A549 (cell line): ENCODE data around the gene KRT6C. TPM values are rescaled to one million over a fixed set of nuclear protein-coding genes. Genes with fewer than 3 reads are reported as not detected.

Source experiments
- ATAC-seq, 2 experiments: fragments of 200-7000 bp in 1 of 2; fragments of >200 bp in 1 of 2; cut with Nextera tagmentation in 1 of 2; cut with Tn5 transposase in 1 of 2; 3 replicates each; pipeline versions ENCODE4 v1.8.0 to v1.9.1; 2018 to 2020; ENCODE audit warnings: mild to moderate bottlenecking in 1 of 2, moderate library complexity in 1 of 2
- CTCF ChIA-PET: fragments of 300-600 bp; sonication (Branson Sonifier 250); formaldehyde crosslinking; extraction: SDS; loops from one replicate; lab custom pipeline; 2021; ENCODE audit warnings: antibody characterized with exemption, inconsistent platforms; lab: Yijun Ruan, JAX
- POLR2A ChIA-PET: fragments of 350-600 bp; formaldehyde crosslinking; extraction: SDS; loops from one replicate; lab custom pipeline; 2021; ENCODE audit warnings: antibody characterized with exemption, inconsistent platforms; lab: Yijun Ruan, JAX
- DNase-seq, 2 experiments: peaks; one replicate each; pipeline versions ENCODE4 v3.0.0 to v3.0.0-alpha.2; 2011 to 2016; ENCODE audit warnings: low read depth in 1 of 2, low spot score in 1 of 2
- FAIRE-seq: peaks from 2 replicates; lab custom pipeline; 2011; peaks lifted over from hg19 to GRCh38; lab: Jason Lieb, UNC
- H3K27ac ChIP-seq, 2 experiments: fragments of >200 bp; sonication (Bioruptor Twin); formaldehyde crosslinking; 3 replicates each; pipeline ENCODE4 v1.5.1; 2016 to 2017
- H3K4me1 ChIP-seq: fragments of >200 bp; sonication (Bioruptor Twin); formaldehyde crosslinking; 3 replicates; pipeline ENCODE4 v1.6.1; 2016
- H3K4me2 ChIP-seq: fragments of >200 bp; sonication (Bioruptor Twin); formaldehyde crosslinking; 3 replicates; pipeline ENCODE4 v1.6.1; 2016
- H3K4me3 ChIP-seq: fragments of >200 bp; sonication (Bioruptor Twin); formaldehyde crosslinking; 3 replicates; pipeline ENCODE4 v1.5.1; 2016
- H3K9me3 ChIP-seq: fragments of >200 bp; sonication (Bioruptor Twin); formaldehyde crosslinking; 3 replicates; pipeline ENCODE4 v1.6.1; 2016
- CBX8 ChIP-seq: fragments of 200-600 bp; sonication (generic); IDR thresholded peaks from 2 replicates; pipeline ENCODE4 v1.6.1; 2016
- CHD4 ChIP-seq: fragments of 200-600 bp; sonication (generic); IDR thresholded peaks from 2 replicates; pipeline ENCODE4 v1.6.1; 2016; ENCODE audit warnings: antibody characterized with exemption, mild to moderate bottlenecking, borderline replicate concordance
- EHMT2 ChIP-seq: fragments of 200-600 bp; sonication (generic); IDR thresholded peaks from 2 replicates; pipeline ENCODE4 v1.6.1; 2016; ENCODE audit warnings: antibody characterized with exemption, low read depth, mild to moderate bottlenecking, moderate library complexity
- ESRRA ChIP-seq: fragments of 150-350 bp; IDR thresholded peaks from 2 replicates; pipeline ENCODE4 v1.6.1; 2014; ENCODE audit warnings: mild to moderate bottlenecking, low read length, borderline replicate concordance
- FOXS1 ChIP-seq: fragments of 250-450 bp; sonication (Bioruptor Pico); IDR thresholded peaks from 2 replicates; pipeline ENCODE4 v1.5.0; 2020; ENCODE audit warnings: mild to moderate bottlenecking, moderate library complexity
- HOXB5 ChIP-seq: fragments of 250-450 bp; sonication (Bioruptor Pico); IDR thresholded peaks from 2 replicates; pipeline ENCODE4 v1.5.0; 2020; ENCODE audit warnings: mild to moderate bottlenecking, moderate library complexity
- KDM1A ChIP-seq: fragments of 200-600 bp; sonication (generic); IDR thresholded peaks from 2 replicates; pipeline ENCODE4 v1.6.1; 2016; ENCODE audit warnings: low read depth, mild to moderate bottlenecking
- NFE2L2 ChIP-seq: fragments of 150-350 bp; conservative IDR thresholded peaks from 2 replicates; pipeline ENCODE4 v1.6.1; 2014; ENCODE audit warnings: low read length
- NPAS2 ChIP-seq: fragments of 250-450 bp; sonication (Bioruptor Pico); IDR thresholded peaks from 2 replicates; pipeline ENCODE4 v1.8.0; 2022; ENCODE audit warnings: mild to moderate bottlenecking, moderate library complexity, borderline replicate concordance
- NR3C1 ChIP-seq: fragments of >200 bp; sonication (Bioruptor Twin); formaldehyde crosslinking; IDR thresholded peaks from 3 replicates; pipeline ENCODE4 v1.6.1; 2017
- POLR2AphosphoS2 ChIP-seq: conservative IDR thresholded peaks from 2 replicates; pipeline ENCODE4 v1.6.1; 2012; ENCODE audit warnings: low read length, improper control_type of control experiment, inconsistent platforms
- RAD21 ChIP-seq, 2 experiments: fragments of >200 bp in 1 of 2; sonication (Bioruptor Twin) in 1 of 2; formaldehyde crosslinking in 1 of 2; IDR thresholded peaks in 1 of 2; conservative IDR thresholded peaks in 1 of 2; 2 replicates in 1 of 2; 3 replicates in 1 of 2; pipeline ENCODE4 v1.6.1; 2012 to 2018; ENCODE audit warnings: inconsistent platforms in 1 of 2
- RCOR1 ChIP-seq: fragments of 150-350 bp; IDR thresholded peaks from 2 replicates; pipeline ENCODE4 v1.6.1; 2014; ENCODE audit warnings: antibody characterized with exemption, low read length, low read depth
- TFCP2L1 ChIP-seq: fragments of 250-450 bp; sonication (Bioruptor Pico); IDR thresholded peaks from 2 replicates; pipeline ENCODE4 v1.5.0; 2021; ENCODE audit warnings: mild to moderate bottlenecking
- WGBS: methylation state at CpG from one replicate; pipeline ENCODE4 v1.1.6; 2017; ENCODE audit errors: missing lambda C conversion rate; 5-methylcytosine and 5-hydroxymethylcytosine counted together
- polyA plus RNA-seq, 4 experiments: library from polyadenylated mRNA; depleted of rRNA in 3 of 4; stranded (reverse); fragments of >200 nt; fragmentation: RNase III in 1 of 4; extraction: RNeasy Plus Mini Kit Qiagen cat#74134 plus additional on column Dnase treatment in 1 of 4; gene quantifications; 2 replicates in 3 of 4; 3 replicates in 1 of 4; pipeline ENCODE4 v1.2.3, GENCODE V29; 2011 to 2017
- TF ChIP-seq, protein P1 (sequence below): fragments of 250-450 bp; sonication (Bioruptor Pico); IDR thresholded peaks from 2 replicates; pipeline ENCODE4 v1.5.0; 2021; ENCODE audit warnings: mild to moderate bottlenecking, moderate library complexity, borderline replicate concordance
- TF ChIP-seq, protein P2 (sequence below): IDR thresholded peaks from 2 replicates; pipeline ENCODE4 v1.6.1; 2012
- TF ChIP-seq, protein P3 (sequence below): fragments of >200 bp; sonication (Bioruptor Twin); formaldehyde crosslinking; IDR thresholded peaks from 2 replicates; pipeline ENCODE4 v1.6.1; 2016
- TF ChIP-seq, protein P4 (sequence below): fragments of >200 bp; sonication (Bioruptor Twin); formaldehyde crosslinking; IDR thresholded peaks from 3 replicates; pipeline ENCODE4 v1.5.1; 2016
- TF ChIP-seq, protein P5 (sequence below): fragments of 200-600 bp; sonication (generic); IDR thresholded peaks from 2 replicates; pipeline ENCODE4 v1.6.1; 2016; ENCODE audit warnings: antibody characterized with exemption, mild to moderate bottlenecking, moderate library complexity

Gene KRT6C
- polyA plus RNA-seq, 2 of the 4 experiments (the other 2 are of a cell fraction) = not detected

DNA sequence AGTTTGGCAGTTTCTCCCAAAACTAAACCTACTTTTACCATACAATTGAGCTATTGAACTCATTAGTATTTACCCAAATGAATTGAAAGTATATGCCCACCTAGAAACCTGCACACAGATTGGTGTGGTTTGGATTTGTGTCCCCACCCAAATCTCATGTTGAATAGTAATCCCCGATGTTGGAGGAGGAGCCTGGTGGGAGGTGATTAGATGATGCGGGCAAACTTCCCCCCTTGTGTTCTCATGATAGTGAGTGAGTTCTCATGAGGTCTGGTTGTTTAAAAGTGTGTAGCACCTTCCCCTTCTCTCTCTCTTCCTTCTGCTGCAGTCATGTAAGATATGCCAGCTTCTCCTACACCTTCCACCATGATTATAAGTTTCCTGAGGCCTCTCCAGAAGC lies 4.0 kb upstream of the KRT6C start (continued):
- TF ChIP-seq, protein P1, sequence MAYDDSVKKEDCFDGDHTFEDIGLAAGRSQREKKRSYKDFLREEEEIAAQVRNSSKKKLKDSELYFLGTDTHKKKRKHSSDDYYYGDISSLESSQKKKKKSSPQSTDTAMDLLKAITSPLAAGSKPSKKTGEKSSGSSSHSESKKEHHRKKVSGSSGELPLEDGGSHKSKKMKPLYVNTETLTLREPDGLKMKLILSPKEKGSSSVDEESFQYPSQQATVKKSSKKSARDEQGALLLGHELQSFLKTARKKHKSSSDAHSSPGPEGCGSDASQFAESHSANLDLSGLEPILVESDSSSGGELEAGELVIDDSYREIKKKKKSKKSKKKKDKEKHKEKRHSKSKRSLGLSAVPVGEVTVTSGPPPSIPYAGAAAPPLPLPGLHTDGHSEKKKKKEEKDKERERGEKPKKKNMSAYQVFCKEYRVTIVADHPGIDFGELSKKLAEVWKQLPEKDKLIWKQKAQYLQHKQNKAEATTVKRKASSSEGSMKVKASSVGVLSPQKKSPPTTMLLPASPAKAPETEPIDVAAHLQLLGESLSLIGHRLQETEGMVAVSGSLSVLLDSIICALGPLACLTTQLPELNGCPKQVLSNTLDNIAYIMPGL (CRISPR knock-in tag) = no peak
- TF ChIP-seq EHMT2 (no peak), HOXB5 (CRISPR knock-in tag) (no peak)
- TF ChIP-seq, protein P2, sequence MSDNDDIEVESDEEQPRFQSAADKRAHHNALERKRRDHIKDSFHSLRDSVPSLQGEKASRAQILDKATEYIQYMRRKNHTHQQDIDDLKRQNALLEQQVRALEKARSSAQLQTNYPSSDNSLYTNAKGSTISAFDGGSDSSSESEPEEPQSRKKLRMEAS = no peak
- TF ChIP-seq, protein P3, sequence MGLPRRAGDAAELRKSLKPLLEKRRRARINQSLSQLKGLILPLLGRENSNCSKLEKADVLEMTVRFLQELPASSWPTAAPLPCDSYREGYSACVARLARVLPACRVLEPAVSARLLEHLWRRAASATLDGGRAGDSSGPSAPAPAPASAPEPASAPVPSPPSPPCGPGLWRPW = no peak

DNA sequence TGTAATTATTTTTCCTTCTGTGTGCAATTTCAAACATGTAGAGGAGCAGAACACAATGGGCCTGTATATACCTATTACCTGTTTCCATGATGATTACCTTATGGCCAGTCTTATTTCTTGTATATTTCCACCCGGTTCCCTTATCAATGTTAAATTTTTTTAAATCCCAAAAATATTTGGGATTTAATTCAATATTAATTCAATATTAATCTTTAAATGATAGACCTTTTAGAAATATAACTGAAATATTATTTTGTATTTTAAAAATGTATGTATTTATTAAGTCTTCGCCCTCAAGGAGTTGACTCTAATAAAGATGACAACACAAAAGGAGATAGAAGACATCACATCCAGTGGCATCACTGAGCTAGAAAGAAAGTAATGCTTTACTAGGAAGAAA lies 607 bp upstream of the KRT6C start:
- H3K9me3 ChIP-seq = no peaks in the 10 kb centered on the region
- no peak overlapping the region for H3K4me2 ChIP-seq
- ATAC-seq (no peak), FAIRE-seq (no peak), DNase-seq (no peak)
- TF ChIP-seq NFE2L2 (no peak), ESRRA (no peak), CBX8 (no peak), POLR2AphosphoS2 (no peak), NPAS2 (CRISPR knock-in tag) (no peak), KDM1A (no peak), TFCP2L1 (CRISPR knock-in tag) (no peak), RAD21 (conservative IDR thresholded peaks at IDR 0.05 in 1 of 2, IDR thresholded peaks at IDR 0.05 in 1 of 2) (no peak), FOXS1 (CRISPR knock-in tag) (no peak)
- TF ChIP-seq, protein P4, sequence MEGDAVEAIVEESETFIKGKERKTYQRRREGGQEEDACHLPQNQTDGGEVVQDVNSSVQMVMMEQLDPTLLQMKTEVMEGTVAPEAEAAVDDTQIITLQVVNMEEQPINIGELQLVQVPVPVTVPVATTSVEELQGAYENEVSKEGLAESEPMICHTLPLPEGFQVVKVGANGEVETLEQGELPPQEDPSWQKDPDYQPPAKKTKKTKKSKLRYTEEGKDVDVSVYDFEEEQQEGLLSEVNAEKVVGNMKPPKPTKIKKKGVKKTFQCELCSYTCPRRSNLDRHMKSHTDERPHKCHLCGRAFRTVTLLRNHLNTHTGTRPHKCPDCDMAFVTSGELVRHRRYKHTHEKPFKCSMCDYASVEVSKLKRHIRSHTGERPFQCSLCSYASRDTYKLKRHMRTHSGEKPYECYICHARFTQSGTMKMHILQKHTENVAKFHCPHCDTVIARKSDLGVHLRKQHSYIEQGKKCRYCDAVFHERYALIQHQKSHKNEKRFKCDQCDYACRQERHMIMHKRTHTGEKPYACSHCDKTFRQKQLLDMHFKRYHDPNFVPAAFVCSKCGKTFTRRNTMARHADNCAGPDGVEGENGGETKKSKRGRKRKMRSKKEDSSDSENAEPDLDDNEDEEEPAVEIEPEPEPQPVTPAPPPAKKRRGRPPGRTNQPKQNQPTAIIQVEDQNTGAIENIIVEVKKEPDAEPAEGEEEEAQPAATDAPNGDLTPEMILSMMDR = no peak
- TF ChIP-seq, protein P3 = no peak
- TF ChIP-seq, protein P5, sequence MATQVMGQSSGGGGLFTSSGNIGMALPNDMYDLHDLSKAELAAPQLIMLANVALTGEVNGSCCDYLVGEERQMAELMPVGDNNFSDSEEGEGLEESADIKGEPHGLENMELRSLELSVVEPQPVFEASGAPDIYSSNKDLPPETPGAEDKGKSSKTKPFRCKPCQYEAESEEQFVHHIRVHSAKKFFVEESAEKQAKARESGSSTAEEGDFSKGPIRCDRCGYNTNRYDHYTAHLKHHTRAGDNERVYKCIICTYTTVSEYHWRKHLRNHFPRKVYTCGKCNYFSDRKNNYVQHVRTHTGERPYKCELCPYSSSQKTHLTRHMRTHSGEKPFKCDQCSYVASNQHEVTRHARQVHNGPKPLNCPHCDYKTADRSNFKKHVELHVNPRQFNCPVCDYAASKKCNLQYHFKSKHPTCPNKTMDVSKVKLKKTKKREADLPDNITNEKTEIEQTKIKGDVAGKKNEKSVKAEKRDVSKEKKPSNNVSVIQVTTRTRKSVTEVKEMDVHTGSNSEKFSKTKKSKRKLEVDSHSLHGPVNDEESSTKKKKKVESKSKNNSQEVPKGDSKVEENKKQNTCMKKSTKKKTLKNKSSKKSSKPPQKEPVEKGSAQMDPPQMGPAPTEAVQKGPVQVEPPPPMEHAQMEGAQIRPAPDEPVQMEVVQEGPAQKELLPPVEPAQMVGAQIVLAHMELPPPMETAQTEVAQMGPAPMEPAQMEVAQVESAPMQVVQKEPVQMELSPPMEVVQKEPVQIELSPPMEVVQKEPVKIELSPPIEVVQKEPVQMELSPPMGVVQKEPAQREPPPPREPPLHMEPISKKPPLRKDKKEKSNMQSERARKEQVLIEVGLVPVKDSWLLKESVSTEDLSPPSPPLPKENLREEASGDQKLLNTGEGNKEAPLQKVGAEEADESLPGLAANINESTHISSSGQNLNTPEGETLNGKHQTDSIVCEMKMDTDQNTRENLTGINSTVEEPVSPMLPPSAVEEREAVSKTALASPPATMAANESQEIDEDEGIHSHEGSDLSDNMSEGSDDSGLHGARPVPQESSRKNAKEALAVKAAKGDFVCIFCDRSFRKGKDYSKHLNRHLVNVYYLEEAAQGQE = no peak
- ChIA-PET POLR2A (no interaction called here), CTCF (no interaction called here)
- no peaks in the 10 kb centered on the region for H3K4me1 ChIP-seq
- WGBS = 79% methylated on average over 2 of the region's 2 CpGs
- no peak overlapping the region for H3K4me3 ChIP-seq
- H3K27ac ChIP-seq = no peak overlapping the region

DNA sequence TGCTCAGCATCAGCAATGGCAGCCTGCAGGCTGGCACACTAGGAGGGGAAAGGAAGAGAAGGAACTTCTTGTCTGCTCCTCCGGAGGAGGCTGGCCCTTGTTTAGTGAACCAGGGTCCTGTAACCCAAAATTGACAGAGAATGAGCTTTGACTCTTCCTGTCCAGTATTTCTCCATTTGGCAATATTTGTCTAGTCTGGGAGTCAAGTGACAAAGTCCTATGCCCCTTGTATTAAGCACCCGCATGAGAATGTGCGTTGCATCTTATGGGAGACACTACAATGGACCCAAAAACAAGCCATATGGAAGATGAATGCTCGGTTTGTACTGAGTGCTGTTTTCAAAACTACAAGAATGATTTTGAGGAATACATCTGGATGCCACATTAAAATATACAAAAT lies 3.8 kb downstream of the KRT6C start:
- H3K9me3 ChIP-seq = no peaks in the 10 kb centered on the region
- DNase-seq (no peak), ATAC-seq (no peak), FAIRE-seq (no peak)
- ChIA-PET POLR2A (no interaction called here), CTCF (interaction anchor here (2.2 kb wide), 1 partner anchor 37 kb away, joined by 6 read pairs; no protein-coding TSS in a partner anchor)
- 51% methylated on average over 4 of the region's 4 CpGs for WGBS
- H3K4me3 ChIP-seq = no peak overlapping the region
- H3K4me1 ChIP-seq = no peaks in the 10 kb centered on the region
- TF ChIP-seq RCOR1 (no peak), EHMT2 (no peak), NR3C1 (no peak), CHD4 (no peak), CBX8 (no peak)
- no peak overlapping the region for H3K4me2 ChIP-seq
- H3K27ac ChIP-seq = no peak overlapping the region
